Mammary epithelial cell (primary cell): ENCODE measurements around the gene USH1C.

ENCODE experiments used
- EZH2 ChIP-seq: IDR thresholded peaks from 2 replicates; pipeline ENCODE4 v1.6.1; 2012; ENCODE audit warnings: low read length, inconsistent platforms, borderline replicate concordance
- TF ChIP-seq, protein P1 (sequence below), 2 donors: IDR thresholded peaks in 1 of 2; conservative IDR thresholded peaks in 1 of 2; 2 replicates each; pipeline ENCODE4 v1.5.1; 2011 to 2012; ENCODE audit warnings: inconsistent platforms in 2 of 2, low read length in 2 of 2, mild to moderate bottlenecking in 2 of 2, control low read depth in 1 of 2, low read depth in 1 of 2; ENCODE audit not compliant: insufficient read depth in 1 of 2; ENCODE audit errors: extremely low read depth in 1 of 2

DNA sequence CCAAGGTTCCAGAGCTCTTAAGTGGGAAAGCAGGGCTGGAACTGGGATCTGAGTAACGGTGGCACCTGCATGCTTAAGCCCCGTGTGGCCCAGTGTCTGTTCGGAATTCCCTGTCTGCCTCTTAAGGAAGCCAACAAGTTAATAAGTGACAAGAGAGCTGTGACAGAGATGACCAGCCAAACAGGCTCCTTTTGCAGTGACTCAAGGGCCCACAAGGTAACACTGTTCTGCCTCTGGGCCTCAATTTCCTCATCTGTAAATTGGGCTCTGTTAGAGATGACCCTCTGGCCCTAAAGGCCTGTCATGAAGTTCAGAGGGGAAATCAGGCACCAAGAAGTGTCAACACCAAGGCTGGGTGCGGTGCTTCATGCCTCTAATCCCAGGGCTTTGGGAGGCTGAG, 18.6 kb downstream of the USH1C start:
- TF ChIP-seq, protein P1, sequence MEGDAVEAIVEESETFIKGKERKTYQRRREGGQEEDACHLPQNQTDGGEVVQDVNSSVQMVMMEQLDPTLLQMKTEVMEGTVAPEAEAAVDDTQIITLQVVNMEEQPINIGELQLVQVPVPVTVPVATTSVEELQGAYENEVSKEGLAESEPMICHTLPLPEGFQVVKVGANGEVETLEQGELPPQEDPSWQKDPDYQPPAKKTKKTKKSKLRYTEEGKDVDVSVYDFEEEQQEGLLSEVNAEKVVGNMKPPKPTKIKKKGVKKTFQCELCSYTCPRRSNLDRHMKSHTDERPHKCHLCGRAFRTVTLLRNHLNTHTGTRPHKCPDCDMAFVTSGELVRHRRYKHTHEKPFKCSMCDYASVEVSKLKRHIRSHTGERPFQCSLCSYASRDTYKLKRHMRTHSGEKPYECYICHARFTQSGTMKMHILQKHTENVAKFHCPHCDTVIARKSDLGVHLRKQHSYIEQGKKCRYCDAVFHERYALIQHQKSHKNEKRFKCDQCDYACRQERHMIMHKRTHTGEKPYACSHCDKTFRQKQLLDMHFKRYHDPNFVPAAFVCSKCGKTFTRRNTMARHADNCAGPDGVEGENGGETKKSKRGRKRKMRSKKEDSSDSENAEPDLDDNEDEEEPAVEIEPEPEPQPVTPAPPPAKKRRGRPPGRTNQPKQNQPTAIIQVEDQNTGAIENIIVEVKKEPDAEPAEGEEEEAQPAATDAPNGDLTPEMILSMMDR (conservative IDR thresholded peaks at IDR 0.05 in 1 of 2, IDR thresholded peaks at IDR 0.05 in 1 of 2; ENCODE audit: extremely low read depth in 1 of 2, insufficient read depth in 1 of 2, low read depth in 1 of 2, low read length in 2 of 2), result no peak
- no peak for TF ChIP-seq EZH2
